Superior temporal gyrus (tissue), 1 donor: ENCODE results near the gene FAM168A.
A peak's percentile ranks its signal among the peaks of the same experiment; 100 is the strongest.
"Not testable (repeated sequence)": the region's sequence is repeated elsewhere in the genome, so short reads cannot be mapped to it uniquely, and the experiment has no call there.

Experiments
- DNase-seq: peaks from one replicate; pipeline ENCODE4 v3.0.0-alpha.2; 2016; ENCODE audit errors: extremely low spot score

Gene FAM168A

GRCh38 chr11:73596547-73596946 lies 1.4 kb downstream of the FAM168A start:
- no peak for DNase-seq

- DNase-seq = no peak
Observed at GRCh38 chr11:73592640-73593039, 5.3 kb downstream of the FAM168A start.

DNA sequence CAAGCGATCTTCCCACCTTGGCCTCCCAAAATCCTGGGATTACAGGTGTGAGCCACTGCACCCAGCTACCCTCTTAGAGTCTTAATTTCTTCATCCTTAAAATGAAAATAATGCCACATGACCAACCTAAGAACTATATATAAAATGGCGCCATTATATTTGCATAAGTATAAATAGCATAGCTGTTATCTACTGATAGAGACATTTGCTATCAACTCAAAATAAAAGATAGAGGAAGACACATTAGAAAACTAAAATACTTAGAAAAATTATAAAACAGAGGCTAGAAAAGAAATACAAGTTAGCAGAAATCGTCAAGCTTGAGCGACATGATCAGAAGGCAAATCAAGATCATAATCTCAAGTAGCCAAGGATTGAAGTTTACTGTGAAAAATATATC lies 6.2 kb downstream of the FAM168A start:
- no peak for DNase-seq

DNA sequence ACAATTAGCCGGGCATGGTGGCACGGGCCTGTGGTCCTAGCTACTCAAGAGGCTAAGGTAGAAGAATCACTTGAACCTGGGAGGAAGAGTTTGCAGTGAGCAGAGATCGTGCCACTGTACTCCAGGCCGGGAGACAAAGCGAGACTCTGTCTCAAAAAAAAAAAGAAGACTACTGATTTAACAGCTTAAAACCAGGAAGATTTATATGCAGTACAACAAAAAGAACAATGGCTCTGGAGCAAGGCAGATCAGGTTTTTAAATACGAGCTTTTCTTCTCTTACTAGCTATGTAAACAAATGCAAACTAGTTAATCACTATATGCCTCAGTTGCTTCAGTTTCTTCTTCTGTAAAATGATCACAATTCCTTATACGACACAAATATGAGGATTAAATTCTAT lies 6.9 kb downstream of the FAM168A start:
- no peak for DNase-seq

GRCh38 chr11:73586791-73587190 lies 11.1 kb downstream of the FAM168A start:
- no peak for DNase-seq

DNA sequence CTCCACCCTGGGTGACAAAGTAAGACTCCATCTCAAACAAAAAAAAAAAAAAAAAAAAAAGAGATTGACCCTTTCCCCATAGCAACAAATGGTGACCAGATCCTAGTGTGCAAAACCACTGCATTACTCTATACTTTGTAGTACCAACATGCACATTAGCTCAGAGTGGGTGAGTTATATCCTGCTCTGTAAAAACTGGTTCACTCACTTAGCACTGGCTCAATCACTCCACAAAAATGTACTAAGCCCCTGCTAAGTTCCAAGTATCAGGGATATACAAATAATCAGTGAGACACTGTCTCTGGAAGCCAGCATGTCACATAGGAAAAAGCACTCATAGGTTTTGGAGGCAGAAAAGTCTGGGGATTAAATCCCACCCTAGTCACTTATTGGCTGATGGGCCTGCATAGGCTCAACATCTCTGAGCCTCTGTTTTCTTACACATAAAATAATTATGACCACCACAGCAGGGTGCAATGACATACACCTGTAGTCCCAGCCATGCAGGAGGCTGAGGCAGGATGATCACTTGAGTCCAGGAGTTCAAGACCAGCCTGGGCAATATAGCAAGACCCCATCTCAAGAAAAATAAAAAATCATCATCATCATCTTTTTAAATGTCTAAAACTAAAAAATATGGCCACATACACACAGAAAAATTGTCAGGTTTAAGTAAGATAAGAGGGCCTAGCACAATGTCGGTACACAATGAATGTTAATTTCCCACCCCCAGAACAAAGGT lies 11.9 kb downstream of the FAM168A start:
- no peak for DNase-seq

DNA sequence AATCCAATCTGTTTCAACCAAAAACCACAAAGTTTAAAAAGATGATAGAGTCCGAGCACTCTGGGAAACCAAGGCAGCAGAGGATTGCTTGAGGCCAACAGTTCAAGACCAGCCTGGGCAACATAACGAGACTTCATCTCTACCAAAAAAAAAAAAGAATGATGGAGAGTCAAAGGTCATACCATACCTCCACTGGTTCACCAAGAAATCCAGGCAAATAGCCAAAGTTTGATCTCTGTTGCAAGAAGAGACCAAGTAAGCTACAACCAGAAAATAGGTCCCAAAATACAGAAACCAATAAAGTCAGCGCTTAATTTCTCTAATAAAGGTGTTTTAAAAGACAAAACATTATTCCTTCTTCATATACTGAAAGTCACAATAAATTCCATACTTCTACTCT lies 13.1 kb downstream of the FAM168A start:
- no peak for DNase-seq

DNA sequence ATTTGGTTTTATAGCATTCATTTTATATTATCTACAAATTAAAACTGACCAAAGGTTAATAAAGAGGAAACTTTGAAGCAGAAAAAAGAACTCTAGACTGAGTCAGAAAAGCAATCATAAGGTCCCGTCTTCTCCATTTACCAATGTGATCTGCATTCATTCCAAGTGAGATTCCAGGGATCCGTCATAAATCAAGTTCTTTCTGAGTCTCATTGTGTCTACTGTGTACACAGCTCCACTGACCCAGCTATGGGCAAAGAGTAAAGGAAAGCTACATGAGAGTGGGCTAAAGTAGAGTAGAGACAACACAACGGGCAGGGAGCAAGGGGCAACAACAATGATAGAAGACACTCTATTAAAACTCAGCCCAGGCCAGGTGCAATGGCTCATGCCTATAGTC lies 15.3 kb downstream of the FAM168A start:
- DNase-seq = no peak

DNA sequence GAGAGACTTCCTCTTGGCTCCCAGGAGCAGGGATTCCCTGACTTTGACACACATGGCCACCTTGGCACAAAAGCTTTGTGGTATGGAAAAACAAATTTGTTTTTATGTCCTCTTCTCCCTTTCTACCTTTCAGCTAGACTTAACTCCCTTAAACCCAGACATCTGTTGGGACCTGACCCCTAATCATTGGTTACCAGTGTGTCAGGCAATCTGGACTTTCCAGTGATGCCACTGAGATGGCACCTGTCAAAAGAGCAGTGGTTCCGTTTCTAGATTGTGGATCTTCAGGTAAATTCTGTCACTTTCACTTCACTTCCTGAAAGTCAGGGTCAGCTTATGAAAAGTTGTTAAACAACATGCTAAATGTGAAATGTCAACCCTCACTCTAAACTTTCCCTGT lies 17.2 kb downstream of the FAM168A start:
- not testable (repeated sequence) for DNase-seq

DNA sequence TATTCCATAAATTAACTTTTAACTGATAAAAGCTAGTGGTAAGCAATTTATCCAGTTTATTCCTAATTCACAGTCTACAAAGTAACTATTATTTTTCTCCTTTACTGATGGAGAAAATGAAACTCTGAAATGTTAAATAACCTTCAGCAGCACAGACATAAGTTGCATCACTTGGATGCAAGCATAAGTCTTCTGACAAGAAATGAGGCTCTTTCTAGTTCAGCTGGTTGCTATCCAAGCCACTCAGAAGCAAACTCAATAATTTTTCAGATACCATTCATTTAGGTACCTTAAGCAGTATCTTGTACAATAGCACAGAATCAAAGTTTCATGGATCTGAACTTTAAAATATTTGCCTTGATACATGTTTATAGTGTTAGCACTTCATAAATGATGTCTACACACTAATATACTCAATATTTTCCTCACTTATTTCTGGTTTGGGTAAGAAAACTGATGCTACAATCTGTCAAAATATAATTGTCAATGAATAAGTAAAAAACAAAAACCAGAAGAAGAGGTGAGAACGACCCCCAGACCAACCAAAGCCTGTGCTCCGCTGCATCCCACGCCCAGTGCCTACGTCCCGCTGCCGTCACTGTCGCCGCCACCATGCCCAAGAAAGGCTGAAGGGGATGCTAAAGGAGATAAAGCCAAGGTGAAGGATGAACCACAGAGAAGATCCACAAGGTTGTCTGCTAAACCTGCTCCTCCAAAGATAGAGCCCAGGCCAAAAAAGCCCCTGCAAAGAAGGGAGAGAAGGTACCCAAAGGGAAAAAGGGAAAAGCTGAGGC lies 18.1 kb downstream of the FAM168A start:
- no peak for DNase-seq

DNA sequence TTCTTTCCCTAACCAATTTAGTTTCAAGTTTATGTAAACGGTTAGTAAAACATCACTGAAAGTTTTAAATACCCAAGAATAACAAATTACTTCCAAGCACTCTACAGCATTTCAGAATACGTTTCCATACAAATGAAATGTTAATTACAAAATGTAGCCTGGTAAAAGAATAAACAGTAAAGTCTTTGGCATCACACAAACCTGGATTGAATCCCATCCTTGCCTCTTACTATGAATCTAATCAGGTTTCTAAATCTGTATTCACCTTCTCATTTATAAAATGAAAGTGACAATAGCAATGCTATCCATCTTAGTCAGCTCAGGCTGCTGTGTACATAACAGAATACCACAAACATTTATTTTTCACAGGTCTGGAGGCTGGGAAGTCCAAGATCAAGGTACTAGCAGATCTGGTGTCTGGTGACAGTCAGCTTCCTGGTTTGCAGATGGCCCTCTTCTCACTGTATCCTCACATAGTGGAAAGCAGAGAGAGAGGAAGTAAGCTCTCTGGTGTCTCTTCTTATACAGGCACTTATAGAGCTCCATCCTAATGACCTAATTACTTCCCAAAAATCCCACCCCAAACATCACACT lies 19.2 kb downstream of the FAM168A start:
- DNase-seq = no peak

DNA sequence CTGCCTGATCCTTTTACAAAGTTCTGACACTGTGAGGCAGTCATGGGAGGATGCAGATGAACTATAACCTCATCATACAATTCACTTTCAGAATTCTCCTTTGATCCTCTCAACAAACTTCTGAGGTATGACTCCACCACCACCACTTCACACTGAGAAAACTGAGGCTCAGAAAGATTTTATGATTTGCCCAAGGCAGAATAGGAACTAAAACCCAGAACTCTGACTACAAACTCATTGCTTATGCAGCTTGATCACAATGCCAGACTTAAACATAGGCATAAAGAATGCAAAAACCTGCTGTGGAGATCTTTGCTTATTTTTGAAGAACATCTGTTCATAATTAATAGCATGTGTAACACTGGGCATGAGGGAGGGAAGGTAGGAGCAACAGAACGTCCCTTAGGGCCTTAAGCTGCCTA lies 20.4 kb downstream of the FAM168A start:
- DNase-seq = no peak

DNA sequence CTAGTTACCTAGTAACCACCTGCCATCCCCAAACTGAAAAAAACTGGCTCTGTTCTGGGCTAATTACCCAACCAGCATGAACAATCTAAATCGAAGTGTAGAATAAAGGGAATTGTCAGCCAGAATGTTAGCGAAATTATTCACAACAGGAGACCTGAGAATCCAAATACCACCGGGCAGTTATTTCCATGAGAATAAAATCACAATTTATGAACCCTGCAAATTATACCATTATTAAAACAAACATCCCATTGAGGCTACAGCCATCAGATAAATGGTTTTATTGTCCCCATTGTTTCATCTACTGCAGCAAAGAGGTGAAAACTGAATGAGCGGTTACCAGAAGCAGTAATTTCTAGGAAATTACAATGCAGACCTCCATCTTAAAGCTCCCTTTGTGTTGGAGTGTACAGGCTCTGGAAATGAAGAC lies 21.7 kb downstream of the FAM168A start:
- DNase-seq = peak; percentile 66

- DNase-seq = not testable (repeated sequence)
Observed at GRCh38 chr11:73571982-73572381, 25.9 kb downstream of the FAM168A start.

DNA sequence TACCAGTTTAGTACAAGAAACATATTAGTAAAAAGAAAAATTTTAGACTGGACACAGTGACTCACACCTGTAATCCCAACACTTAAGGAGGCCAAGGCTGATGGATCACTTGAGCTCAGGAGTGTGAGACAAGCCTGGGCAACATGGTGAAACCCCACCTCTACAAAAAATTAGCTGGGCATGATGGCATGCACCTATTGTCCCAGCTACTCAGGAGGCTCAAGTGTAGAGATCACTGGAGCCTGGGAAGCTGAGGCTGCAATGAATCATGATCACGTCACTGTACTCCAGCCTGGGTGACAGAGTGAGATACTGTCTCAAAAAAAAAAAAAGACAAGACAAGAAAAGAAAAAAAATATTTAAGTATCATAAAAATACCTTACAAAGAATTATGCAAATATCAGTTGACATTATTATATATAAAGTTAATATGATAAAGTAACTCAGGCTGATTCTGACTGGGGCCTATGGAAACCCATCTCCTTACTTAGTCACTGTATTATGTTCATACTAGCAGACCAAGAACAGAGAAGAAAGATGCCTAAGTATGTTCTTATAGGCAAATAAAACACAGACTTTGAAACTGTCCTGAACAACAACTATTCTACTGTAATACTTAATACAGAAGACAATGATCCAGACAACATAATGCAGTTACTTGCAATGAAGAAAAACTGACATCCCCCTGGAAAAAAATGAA lies 27.3 kb downstream of the FAM168A start:
- DNase-seq = no peak

- no peak for DNase-seq
Observed at GRCh38 chr11:73566977-73567755, 30.7 kb downstream of the FAM168A start.

GRCh38 chr11:73566422-73566821 lies 31.5 kb downstream of the FAM168A start:
- DNase-seq = no peak

- DNase-seq = no peak
Observed at GRCh38 chr11:73565804-73566203, 32.1 kb downstream of the FAM168A start.

- DNase-seq = no peak
Observed at GRCh38 chr11:73564903-73565302, 33.0 kb downstream of the FAM168A start.

DNA sequence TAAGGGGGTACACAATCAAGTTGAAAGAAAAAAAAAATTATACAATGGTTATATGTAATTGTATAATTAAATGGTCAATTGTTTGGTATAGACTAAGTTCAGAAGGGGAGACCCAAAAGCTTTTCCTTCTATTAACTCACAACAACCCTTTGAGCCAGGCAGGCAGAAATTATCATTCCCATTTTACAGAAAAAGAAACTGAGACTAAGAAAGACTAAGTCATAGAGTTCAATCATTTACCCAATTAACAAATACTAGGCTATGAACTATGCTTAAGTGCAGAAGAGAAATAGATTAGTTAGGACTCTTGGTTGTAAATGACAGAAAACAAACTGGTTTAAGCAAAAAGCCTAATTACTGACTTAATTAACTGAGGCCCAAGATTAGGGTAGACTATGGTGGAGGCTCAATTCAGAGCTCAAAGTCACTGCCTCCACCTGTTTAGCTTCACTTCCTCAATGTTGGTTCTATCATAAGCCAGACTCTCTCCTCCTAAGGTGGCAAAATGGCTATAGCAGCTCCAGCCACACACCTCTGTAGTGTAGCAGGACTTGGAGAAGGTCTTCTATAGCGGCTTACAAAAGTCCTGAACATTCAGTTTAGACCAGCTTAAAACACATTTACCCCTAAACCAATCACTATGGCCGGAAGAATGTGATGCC lies 34.2 kb downstream of the FAM168A start:
- no peak for DNase-seq

GRCh38 chr11:73559743-73560142 lies 38.2 kb downstream of the FAM168A start:
- no peak for DNase-seq
